Measurements from ENCODE around the gene GRB2. TPM values are rescaled to one million over a fixed set of nuclear protein-coding genes. Genes with fewer than 3 reads are reported as not detected.
"Not testable (repeated sequence)": the region's sequence is repeated elsewhere in the genome, so short reads cannot be mapped to it uniquely, and the experiment has no call there.

The GRB2 gene
- total RNA-seq, 1 experiment from 2014 or later = 169 TPM

DNA sequence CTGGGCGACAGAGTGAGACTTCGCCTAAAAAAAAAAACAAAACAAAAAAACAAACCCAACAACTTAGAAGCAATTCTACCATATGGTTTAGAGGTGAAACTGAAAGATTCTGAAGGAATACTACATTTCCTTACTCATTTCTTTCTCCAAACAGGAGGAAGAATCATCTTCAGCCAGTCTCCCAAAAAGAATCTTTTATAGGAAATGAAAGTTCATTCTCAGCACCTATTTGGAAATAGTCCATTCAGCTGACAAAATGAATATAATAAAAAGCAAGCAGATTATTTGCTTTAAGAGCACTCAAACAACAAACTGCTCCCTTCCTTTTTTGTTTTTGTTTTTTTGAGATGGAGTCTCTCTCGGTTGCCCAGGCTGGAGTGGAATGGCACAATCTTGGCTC is 17.7 kb downstream of the GRB2 start:
- DNase-seq (ENCODE audit: low spot score) = no peak

DNA sequence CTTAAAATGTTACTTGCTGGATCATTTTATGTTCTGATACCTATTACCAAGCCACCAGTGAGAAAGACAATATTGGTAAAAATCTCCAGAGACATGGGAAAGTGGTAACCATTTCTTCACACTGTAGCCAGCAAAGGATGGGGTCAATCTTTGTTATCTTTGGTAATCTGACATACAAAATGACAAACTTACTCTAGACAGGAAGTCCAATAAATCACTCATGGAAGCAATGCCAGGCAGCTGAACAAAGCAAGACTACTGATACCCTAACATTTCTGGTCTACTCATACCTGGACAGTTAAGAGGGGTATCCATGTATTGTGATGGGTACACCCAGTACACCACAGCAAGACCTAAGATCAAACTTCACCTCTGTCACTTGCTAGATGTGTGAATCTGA is 19.0 kb downstream of the GRB2 start:
- no peak for DNase-seq (ENCODE audit: low spot score)

DNA sequence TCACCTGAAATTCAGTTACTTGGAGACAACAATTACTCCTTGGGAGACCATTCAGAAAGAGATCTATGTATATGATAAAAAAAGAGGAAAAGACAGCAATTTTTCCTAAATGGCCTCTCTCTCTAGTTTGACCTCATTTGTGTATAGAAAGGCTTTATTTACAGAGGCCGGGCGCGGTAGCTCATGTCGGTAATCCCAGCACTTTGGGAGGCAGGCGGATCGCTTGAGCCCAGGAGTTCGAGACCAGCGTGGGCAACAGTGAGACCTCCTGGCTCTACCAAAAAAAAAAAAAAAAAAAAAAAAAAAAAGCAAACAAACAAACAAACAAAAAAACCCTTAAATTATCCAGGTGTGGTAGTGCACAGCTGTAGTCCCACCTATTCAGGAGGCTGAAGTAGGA is 20.7 kb downstream of the GRB2 start:
- DNase-seq (ENCODE audit: low spot score) = no peak

DNA sequence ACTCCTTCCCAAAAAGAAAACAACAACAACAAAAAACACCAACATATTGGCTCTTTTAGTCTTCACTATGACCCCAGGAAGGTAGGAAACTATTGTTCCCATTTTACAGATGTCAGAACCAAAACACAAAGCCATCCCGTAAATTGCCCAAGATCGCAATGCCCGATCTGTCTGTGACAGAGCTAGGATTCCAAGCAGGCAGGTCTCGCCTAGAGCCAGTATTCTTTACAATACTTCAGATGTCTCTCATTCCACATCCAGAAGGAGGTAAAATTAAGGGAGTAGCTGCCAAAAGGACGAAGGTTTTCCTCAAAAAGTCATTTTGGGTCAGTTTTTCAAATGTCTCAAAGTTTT is 21.7 kb downstream of the GRB2 start:
- no peak for DNase-seq (ENCODE audit: low spot score)

DNA sequence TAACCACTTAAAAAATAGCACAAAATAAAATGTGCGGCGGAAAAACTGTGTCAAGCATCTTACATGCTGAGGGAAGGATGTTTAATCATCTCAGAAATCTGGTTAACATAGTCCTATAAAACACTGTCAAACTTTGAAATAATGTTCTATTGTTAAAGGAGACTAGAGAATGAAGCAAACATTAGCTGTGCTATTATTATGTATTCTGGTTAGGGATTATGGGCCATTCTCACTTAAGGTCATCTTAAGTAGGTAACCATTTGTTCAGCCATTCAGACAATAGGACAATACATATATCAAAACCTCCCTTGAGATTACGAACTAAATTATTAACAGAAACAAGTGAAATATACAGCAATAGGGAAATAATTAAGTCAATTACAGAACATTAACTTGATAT is 24.7 kb downstream of the GRB2 start:
- no peak for DNase-seq (ENCODE audit: low spot score)

DNA sequence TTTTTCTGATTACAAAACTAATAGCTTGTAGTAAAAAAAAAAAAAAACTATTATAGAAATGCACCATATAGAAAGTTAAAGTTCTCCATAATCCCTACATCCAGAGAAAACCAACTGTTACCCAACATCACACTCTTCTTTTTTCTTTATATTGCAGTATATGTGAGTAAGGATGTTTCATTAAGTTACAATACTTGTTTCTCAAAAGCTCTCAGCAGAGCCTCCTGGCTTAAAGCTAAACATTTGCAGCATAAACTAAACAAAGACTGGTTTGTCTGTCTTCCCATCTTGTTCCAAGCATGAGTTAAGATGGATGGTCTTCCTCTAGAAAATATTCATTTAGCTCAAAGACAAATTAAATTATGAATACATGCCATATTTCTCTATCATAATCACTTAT is 25.2 kb downstream of the GRB2 start:
- DNase-seq (ENCODE audit: low spot score) = no peak

DNA sequence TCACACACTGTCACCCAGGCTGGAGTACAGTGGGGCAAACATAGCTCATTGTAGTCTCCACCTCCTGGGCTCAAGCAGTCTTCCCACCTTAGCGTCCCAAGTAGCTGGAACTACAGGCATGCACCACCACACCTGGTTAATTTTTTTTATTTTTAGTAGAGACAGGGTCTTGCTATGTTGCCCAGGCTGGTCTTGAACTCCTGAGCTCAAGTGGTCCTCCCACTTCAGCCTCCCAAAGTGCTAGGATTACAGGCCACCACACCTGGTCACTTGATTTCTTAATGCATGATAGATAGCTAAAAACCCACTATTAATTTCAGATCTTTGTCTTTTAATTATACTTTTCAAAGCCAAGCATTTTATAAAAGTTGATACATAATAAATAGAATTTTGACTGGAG is 26.1 kb downstream of the GRB2 start:
- not testable (repeated sequence) for DNase-seq (ENCODE audit: low spot score)

DNA sequence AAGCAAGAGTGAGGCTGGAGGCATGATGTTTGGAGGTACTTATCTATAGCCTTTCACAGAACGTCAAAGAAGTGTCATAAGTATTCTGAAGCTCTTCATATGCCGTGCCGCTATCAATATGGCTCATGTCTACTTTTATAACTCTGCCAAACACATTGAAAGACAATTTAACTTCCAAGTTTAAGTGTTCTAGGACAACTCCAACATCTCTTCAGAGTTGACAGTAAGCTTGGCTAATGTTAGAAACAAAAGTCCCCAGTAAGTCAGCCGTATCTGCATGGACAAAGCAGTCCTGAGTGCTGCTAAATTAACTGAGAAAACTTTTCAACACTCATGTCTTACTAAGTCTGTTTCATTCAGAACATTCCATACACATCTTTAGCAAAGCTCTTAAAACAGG is 32.2 kb downstream of the GRB2 start:
- no peak for DNase-seq (ENCODE audit: low spot score)

DNA sequence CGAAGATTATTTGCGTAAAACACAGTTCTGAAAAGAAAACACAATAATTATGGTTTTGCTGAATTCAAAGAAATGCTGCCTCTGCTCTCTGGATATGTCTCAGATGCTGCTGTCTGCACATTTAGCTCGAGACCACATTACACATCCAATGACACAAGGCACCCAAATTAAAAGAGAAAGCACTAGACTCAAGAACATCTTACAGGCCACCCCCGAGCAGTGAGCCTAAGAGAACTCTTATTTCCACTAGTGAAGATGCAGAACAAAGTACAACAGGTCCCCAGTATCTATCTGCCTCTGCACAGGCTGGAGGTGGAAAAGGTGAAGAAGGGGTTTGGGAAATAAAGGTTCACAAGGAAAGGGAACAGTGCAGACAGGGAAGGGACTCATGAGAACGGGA is 33.5 kb downstream of the GRB2 start:
- no peak for DNase-seq (ENCODE audit: low spot score)

DNA sequence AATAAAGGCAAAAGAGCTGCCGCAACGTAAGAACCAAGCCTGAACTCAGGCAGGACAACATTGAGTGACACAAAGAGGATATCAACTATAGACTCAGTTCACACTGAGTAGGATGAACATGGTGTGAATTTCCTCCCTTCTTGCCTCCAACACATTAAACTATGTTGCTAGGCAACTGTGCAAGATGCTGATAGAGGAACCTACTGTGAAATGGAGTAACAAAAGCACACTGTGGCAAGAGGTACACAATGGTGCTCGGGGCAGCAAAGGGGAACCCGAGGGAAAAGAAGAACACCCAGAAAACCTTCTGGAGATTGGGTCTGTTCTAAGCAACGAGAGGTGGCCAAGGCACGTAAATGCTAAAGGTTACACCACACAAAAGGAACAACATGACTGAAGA is 34.1 kb downstream of the GRB2 start:
- DNase-seq (ENCODE audit: low spot score) = no peak

DNA sequence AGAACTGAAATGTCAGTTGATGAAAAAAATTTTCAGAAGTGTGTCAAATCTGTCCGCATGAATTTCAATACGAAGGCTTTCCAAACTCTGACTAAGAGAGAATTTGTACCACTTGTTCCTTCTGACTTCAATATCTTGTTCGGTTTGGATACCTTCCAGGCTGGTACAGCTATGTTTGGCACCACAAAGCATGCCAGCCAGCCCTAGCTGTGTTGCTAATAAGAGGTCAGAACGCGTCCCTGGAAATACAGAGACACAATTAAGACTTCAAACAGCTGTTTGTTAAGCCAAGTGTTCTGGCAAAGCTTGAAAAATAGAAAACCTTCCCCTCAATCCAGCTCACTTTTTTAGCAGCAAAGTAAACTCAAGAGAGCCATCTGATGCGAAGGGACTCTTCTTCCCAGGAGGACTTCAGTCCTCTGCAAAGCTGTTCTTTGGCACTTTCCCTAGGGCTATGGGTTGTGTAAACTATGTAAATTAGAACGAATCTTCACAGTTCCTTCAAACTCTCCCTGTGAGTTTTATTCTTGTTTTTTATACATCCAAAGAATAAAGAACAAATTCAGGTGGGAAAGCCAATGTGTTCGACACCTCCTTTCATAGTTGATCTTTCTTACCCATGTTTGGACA is 35.1 kb downstream of the GRB2 start:
- DNase-seq (ENCODE audit: low spot score) = no peak

DNA sequence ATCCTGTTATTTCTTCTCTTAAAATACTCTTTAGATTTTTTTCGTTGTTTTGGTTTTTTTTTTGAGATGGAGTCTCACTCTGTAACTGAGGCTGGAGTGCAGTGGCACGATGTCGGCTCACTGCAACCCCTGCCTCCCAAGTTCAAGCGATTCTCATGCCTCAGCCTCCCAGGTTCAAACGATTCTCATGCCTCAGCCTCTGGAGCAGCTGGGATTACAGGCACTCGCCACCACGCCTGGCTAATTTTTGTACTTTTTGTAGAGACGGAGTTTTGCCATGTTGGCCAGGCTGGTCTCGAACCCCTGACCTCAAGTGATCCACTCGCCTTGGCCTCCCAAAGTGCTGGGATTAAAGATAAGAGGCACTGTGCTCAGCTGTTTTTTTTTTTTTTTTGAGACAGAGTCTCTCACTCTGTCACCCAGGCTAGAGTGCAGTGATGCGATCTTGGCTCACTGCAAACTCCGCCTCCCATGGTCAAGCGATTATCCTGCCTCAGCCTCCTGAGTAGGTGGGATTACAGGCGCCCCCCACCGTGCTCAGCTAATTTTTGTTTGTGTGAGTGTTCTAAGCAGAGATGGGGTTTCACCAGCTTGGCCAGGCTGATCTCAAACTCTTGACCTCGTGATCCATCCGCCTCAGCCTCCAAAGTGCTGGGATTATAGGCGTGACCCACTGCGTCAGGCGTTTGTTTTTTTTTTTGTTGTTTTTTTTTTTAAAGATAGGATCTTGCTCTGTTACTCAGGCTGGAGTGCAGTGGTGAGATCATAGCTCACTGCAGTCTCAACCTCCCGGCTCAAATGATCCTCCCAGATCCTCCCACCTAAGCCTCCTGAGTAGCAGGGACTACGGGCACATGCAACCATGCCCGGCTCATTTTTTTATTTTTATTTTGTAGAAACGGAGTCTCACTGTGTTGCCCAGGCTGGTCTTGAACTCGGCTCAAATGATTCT is 37.4 kb downstream of the GRB2 start:
- DNase-seq (ENCODE audit: low spot score) = not testable (repeated sequence)

DNA sequence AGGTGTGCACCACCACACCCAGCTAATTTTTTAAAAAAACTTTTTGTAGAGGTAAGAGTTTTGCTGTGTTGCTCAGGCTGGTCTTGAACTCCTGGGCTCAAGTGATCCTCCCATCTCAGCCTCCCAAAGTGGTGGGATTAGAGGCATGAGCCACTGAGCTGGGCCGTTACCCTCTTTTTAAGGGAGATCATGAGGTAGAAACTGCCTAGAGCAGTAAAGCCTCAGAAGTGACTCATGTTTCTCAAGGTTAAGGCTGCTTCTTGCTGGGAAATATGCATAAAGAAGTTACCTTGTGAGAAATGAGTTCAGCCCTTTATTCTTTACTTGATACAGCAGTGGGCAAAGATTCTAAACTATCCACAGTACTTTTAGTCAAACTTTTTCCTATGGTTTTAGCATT is 38.2 kb downstream of the GRB2 start:
- no peak for DNase-seq (ENCODE audit: low spot score)

DNA sequence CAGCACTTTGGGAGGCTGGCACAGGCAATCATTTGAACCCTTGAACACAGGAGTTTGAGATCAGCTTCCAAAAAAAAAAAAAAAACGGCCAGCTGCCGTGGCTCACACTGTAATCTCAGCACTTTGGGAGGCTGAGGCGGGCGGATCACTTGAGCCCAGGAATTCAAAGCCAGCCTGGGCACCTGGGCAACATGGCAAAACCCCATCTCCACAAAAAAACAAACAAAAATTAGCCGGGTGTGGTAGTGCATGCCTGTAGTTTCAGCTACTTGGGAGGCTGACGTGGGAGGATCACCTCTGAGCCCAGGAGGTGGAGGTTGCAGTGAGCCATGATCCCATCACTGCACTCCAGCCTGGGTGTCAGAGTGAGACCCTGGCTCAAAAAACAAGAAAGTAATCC is 39.0 kb downstream of the GRB2 start:
- DNase-seq (ENCODE audit: low spot score) = no peak

DNA sequence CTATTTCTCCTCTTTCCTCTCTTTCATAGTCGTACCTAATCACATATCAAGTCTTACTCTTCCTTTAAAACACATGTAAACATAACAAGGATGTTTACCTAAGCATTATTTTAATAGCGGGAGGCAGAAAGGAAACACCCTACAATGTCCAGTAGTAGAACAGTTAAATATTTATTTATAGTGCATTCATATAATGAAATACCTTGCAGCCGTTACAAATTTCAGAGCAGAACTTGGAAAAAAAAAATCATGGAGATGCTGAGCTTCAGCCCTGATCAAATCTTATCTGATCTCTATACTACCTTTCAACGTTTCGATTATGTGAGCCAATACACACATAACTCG is 39.6 kb downstream of the GRB2 start:
- no peak for DNase-seq (ENCODE audit: low spot score)

DNA sequence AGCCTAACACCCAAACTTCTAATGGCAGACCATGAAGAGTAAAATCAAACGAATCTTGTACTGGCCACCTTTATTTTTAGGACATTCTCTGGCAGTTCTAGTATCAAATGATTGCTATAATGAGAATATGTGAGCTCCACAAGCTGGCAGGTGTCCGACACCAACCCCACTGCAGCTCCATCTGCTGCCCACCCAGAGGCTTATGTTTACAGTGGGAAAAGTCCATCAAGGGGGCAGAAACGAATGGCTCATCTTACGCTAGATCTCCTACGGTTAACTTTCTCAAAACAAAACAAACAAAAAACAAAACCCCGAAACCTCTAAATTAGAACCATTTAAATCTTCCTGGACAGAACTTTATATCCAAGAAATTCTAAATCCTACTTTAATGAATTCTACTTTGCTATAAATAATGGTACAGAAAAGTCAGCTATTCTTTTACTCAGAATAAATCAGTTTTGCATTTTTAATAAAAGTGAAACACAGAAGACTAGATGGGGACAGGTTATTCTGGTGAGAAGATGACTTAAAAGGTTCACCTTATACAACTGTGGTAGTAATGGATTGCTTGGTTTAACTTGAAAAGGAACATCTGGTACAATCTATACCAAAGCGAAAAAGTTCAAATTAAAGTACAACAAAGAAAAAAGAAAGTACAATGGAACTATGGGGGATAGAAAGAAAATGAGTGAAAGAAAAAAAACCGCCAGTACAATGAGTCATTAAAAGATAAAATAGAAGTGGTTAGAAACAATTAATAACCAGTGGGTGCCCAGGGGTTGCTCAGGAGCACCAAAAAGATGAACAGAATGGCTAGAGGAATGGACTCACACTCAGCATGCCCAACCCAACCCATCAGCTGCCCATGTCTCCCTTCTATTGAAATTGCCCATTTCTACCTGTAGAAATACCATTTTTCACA is 40.2 kb downstream of the GRB2 start:
- no peak for DNase-seq (ENCODE audit: low spot score)

DNA sequence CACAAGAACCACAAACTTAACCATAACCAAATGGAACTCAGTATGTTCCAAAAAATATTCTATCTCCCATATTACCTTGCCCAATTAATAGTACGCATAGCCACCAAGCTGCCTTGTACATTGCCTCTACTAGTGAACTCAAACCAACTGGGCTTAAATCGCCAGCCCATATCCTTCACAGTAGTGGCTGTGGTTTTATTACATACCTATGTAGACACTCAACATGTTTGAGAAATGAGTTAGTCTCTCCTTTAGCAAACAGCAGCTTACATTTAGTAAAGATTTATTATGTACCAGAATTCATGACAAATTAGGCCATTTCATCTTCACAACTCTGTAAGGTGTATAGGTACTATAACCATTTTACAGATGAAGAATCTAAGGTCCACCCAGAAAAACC is 41.4 kb downstream of the GRB2 start:
- peak; percentile 27 for DNase-seq (ENCODE audit: low spot score)

DNA sequence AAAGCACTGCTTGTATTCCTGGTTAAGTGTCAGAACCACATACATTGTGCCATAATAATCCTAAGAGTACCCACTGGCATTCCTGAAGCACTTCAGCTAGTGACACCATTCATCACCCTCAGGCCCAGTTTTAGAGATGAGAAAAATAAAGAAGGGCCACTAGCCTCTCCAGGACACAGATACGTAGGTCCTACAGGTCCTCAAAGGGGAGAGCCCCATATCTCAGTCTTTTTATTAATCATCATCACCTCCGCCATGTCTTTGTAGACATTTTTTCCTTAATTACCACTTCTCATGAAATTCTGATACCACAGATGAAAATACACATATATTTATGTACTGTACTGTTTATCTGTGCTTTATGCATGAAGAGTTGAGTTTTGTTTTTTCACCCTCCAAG is 43.5 kb downstream of the GRB2 start:
- no peak for DNase-seq (ENCODE audit: low spot score)

DNA sequence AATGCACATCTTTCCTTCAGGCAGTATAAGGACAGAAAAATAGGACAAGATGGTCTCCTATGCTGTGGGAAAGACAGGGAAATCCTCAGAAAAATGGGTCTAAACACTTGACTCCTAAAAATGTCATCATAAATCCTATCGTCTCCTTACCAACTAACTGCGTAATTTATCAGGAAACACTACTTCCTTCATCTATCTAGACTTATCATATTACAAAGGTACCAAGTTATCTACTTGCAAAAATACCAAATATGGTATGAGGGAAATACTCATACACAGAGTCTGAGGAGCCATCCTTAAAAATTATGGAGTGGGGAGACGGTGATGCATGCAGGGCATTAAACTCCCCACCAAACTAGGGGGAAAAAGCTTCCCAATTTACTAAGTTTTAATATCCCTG is 44.1 kb downstream of the GRB2 start:
- no peak for DNase-seq (ENCODE audit: low spot score)

DNA sequence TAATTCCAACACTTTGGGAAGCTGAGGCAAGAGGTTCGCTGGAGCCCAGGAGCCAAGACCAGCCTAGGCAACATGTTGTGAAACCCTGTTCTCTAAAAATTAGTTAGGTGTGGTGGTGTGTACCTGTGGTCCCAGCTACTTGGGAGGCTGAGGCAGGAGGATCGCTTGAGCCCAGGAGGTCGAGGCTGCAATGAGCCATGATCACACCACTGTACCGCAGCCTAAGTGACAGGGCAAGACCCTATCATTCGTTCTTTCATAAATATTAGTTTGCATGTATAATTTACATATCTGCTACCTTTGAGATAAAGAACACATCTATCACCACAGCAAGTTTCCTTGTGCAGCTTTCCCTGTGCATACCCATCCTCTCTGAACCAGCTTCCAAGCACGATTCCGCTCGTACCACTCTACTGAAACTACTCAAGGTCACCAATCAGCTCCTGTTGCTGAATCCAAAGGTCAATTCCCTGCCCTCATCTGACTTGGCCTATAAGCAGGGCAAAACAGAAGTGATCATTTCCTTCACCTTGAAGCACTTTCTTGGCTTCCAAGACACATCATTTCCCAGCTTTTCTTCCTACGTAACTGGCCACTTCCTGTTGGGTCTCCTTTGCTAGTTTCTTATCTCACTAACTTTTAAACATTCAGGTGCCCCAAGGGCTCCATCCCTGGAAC is 49.1 kb downstream of the GRB2 start:
- no peak for DNase-seq (ENCODE audit: low spot score)

DNA sequence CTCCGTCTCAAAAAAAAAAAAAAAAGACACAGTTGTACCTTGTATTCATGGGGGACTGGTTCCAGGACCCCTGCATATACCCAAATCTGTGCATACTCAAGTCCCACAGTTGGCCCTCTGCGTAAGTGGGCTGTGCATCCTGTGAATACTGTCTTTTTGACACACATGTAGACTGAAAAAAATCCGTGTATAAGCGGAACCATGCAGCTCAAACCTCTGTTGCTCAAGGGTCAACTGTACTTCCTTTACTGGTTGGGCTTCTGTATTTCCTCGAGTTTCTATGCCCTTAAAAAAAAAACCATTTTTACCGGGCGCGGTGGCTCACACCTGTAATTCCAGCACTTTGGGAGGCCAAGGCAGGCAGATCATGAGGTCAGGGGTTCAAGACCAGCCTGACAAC is 52.3 kb downstream of the GRB2 start:
- DNase-seq (ENCODE audit: low spot score) = no peak

DNA sequence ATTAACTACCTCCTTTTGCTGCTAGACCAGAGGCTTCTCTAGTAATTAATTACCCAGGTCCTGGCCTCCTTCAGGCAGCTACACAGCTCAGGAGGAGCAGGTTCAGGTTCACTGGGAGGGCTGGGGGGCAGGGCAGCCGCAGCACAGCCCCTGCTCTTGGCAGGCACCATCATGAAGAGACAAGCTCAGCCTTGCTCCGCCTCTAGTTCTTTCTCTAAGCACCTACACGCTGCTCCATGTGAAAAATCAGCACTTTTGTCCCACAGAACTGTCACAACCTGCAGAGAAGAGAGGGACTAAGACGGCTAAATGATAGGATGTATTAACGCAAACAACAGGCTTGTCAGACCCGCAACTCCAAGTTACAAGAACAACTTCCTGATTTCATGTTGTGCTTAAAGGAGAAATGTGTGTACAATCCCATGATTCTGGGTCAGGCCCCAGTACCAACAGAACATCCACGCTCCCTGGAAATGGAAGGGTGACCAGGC is 53.4 kb downstream of the GRB2 start:
- peak; percentile 55 for DNase-seq (ENCODE audit: low spot score)

All from HT-29 (cell line).